ENCODE results near the gene ZNF117. TPM values are rescaled to one million over a fixed set of nuclear protein-coding genes. Genes with fewer than 3 reads are reported as not detected.
"Not testable (repeated sequence)": the region's sequence is repeated elsewhere in the genome, so short reads cannot be mapped to it uniquely, and the experiment has no call there.

The ZNF117 gene
- total RNA-seq, 1 donor from 2014 or later, result 2.2 TPM

GRCh38 chr7:64940021-64940420 lies 50.8 kb downstream of the ZNF117 start:
- ATAC-seq; intact Hi-C loops (cut with DNase I); DNase-seq (ENCODE audit: missing footprints): not testable (repeated sequence)

GRCh38 chr7:64938540-64938939 lies 52.3 kb downstream of the ZNF117 start:
- intact Hi-C loops (cut with DNase I), result no loop called here
- ATAC-seq (no peak), DNase-seq (ENCODE audit: missing footprints) (no peak)

- DNase-seq (ENCODE audit: missing footprints), result no peak
- intact Hi-C loops (cut with DNase I), result no loop called here
- ATAC-seq, result no peak
Measured at GRCh38 chr7:64934478-64934877, 56.4 kb downstream of the ZNF117 start.

- ATAC-seq; DNase-seq (ENCODE audit: missing footprints); intact Hi-C loops (cut with DNase I): not testable (repeated sequence)
Measured at GRCh38 chr7:64928252-64929187, 62.3 kb downstream of the ZNF117 start.

Other genes with a start within 250 kb of the ZNF117 start
- gene ZNF138, start 196.6 kb downstream of the ZNF117 start, total RNA-seq, result 4.6 TPM
- 1.5 TPM for gene ZNF273, start 87.8 kb downstream of the ZNF117 start, total RNA-seq
- 5.4 TPM for gene ERV3-1, start 15.7 kb upstream of the ZNF117 start, total RNA-seq